NOMO-1 treated with dmso at 0.1 percent for 144 hours (cell line): ENCODE data around the gene LLPH.

Experiments used
- DNase-seq: peaks from one replicate; lab custom pipeline; 2025; ENCODE audit not compliant: unreplicated experiment; lab: John Stamatoyannopoulos, UW

LLPH gene

GRCh38 chr12:66103016-66103913, 27.3 kb downstream of the LLPH start:
- DNase-seq, result no peak

DNA sequence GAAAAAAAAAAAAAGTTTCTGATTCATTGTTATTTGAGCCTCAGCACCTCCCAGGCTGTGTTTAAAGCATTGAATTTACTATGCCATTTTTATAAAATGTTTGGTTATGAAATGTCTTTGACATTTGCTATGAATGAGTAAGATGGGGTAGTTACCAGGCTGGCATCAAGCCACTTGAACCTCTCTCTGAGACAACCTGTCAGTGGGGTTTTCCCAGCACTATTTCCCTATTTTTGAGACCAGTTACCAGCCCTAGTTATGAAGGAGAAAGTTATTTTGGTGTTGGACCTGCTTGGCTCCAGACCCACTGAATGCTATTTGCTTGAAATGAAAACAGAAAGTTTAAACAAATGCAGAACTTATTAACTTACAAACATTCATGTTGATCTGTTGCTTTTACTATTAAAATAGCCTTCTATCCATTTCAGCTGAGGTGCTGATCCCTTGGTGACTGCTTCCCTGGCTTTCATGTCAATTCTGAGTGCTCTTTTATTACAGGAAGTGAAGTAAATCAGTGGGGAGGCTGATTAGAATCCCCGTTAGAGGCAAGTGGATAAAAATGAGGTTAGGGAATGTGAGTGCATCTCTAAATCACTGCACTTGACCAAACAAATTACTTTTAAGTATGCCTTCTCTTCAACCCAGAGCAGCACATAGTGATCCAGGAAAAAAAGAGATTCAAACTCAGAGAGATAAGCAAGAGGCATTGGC, 37.8 kb downstream of the LLPH start:
- no peak for DNase-seq

- no peak for DNase-seq
Observed at GRCh38 chr12:66090157-66090556, 40.4 kb downstream of the LLPH start.

GRCh38 chr12:66087365-66087943, 43.1 kb downstream of the LLPH start:
- peak; percentile 20 for DNase-seq

GRCh38 chr12:66085998-66086397, 44.6 kb downstream of the LLPH start:
- DNase-seq, result no peak

DNA sequence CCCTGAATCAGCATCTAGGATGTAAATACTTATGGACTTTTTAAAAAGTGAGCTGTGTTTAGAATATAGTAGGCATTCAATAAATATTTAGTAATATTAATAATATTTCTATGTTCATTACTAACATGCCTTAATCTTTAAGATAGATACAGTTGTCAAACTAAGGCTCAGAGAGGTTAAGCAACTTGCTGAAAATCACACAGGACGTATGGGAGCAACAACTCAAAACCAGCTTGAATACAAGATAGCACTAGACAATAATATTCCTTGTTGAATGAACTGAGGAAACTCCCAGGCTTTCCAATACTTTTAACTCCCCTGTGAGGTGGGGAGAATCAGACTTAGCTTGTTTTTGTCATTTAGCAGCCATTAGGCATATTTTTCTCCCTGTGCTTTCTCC, 45.3 kb downstream of the LLPH start:
- DNase-seq, result no peak

DNA sequence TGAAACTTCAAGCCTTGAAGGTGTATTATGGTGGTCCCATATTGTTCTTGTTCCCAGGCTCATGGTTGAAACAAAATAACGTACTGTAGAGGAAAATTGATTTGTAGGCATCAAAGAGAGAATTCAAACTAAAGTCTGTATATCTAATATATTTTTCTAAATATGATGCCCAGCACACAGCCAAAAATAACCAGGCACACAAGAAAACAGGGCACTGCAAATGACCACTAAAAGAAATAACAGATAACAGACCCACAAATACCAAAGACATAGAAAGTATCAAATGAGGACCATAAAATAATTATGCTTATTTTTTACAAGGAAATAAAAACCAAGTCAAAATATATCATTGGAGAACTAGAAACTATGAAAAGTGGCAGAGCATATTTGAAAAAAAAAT, 46.8 kb downstream of the LLPH start:
- DNase-seq, result no peak

GRCh38 chr12:66082744-66083143, 47.8 kb downstream of the LLPH start:
- DNase-seq, result no peak

GRCh38 chr12:66080791-66081190, 49.8 kb downstream of the LLPH start:
- DNase-seq, result no peak

DNA sequence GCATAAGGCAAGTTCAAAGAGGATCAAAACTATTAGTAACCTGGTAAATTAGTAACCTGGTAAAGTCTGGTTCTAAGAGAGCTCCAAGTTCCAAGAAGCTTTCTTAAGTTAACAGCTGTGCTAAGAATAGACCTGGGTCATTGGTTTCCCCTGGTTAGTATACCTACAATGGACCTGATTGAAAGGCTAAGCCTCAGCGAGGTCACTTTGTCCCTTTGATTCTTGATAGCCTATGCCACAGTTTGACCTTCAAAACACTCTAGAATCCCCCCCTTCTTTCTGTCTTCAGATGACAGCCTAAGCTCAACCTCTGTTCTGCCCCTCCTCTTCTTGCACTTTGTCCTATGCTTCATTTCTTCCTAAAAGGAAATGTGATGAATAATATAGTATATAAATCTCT, 53.0 kb downstream of the LLPH start:
- no peak for DNase-seq

- DNase-seq, result no peak
Observed at GRCh38 chr12:66074561-66074960, 56.0 kb downstream of the LLPH start.

DNA sequence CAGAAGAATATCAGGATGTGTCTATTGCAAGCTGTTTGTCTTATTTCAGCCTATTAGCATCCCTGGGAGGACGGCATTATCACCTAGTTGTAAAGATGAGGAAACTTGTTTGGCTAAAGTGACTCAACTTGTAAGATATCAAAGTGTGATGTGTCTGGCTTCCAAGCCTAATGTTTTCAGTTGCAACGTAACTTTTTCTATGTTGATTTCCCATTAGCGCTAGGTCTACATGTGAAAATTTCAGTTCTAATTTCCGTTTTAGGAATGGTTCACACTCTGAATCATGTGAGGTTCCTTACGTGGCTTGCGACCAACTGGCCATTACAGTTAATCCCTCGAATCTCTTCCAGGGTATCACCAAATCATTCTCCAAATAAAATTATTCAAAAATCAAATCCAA, 58.0 kb downstream of the LLPH start:
- no peak for DNase-seq

DNA sequence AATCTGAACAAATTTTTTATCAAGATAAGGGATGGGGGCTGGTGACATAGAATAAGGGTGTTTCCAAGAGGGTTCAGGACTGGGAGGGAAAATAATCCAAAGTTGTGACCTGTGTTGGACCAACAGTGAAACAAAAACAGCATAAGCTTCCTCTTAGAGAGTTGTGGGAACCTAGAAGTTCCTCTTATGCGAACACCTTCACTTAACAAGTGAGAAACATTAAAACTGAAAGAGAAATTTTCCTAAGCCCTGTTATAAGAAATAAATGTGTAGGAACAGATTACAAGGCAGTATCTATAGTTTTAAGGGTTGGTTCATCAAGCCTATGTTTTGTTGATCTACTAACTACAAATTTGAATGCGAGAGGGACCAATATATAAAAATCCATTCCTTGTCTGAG, 58.4 kb downstream of the LLPH start:
- no peak for DNase-seq

DNA sequence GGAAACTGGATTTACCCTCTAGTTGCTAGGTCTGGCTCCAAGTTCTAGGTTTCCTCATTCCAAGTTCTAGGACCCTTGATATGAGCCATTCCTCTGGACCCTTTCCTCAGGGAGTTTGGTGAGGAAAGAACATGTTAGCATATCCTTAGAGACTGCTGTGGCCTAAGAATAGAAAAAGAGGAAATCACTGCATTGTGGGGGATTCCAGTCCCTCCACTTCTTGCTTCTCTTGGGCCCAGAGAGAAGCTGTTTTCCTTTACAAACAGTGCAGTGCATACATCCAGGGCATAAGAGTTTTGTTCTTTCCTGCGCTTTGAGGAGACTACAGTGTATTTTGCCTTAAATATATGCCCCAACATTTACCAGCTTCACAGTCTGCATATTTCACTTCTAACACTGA, 59.0 kb downstream of the LLPH start:
- DNase-seq, result no peak

- no peak for DNase-seq
Observed at GRCh38 chr12:66070378-66071120, 60.0 kb downstream of the LLPH start.

GRCh38 chr12:66066929-66067523, 63.5 kb downstream of the LLPH start:
- peak; percentile 14 for DNase-seq
